Mesendoderm (in vitro differentiated cells): ENCODE data around the gene CACNA1C.

Experiments used
- DNase-seq: peaks from one replicate; pipeline ENCODE4 v3.0.0; 2013
- H2AK5ac ChIP-seq: 2 replicates; pipeline ENCODE4 v1.6.1; 2013; ENCODE audit warnings: low read length, inconsistent platforms
- H2BK120ac ChIP-seq: 2 replicates; pipeline ENCODE4 v1.6.1; 2013; ENCODE audit warnings: low read depth, mild to moderate bottlenecking, low read length, moderate library complexity, mixed read lengths
- H2BK15ac ChIP-seq: replicated peaks from 2 replicates; pipeline ENCODE4 v1.6.1; 2013; ENCODE audit warnings: low read depth, mild to moderate bottlenecking, moderate library complexity
- H2BK5ac ChIP-seq: 2 replicates; pipeline ENCODE4 v1.6.1; 2013; ENCODE audit warnings: low read length, inconsistent platforms
- H3K18ac ChIP-seq: 2 replicates; pipeline ENCODE4 v1.6.1; 2013; ENCODE audit warnings: mild to moderate bottlenecking, low read length, mixed read lengths
- H3K23ac ChIP-seq: one replicate; pipeline ENCODE4 v1.6.1; 2013; ENCODE audit warnings: low read length
- H3K27ac ChIP-seq: 2 replicates; pipeline ENCODE4 v1.5.1; 2013; ENCODE audit warnings: low read depth, mild to moderate bottlenecking, inconsistent platforms, low read length, moderate library complexity
- H3K27me3 ChIP-seq: 2 replicates; pipeline ENCODE4 v1.6.1; 2013; ENCODE audit warnings: low read length, control low read depth, mild to moderate bottlenecking, inconsistent platforms; ENCODE audit not compliant: insufficient read depth, poor library complexity
- H3K36me3 ChIP-seq: 2 replicates; pipeline ENCODE4 v1.6.1; 2013; ENCODE audit warnings: low read length, inconsistent platforms; ENCODE audit not compliant: control insufficient read depth, insufficient read depth
- H3K4ac ChIP-seq: one replicate; pipeline ENCODE4 v1.6.1; 2013; ENCODE audit warnings: low read depth, mild to moderate bottlenecking, low read length, moderate library complexity
- H3K4me1 ChIP-seq: 2 replicates; pipeline ENCODE4 v1.6.1; 2013; ENCODE audit warnings: low read depth, low read length, inconsistent platforms; ENCODE audit not compliant: control insufficient read depth
- H3K4me2 ChIP-seq: 2 replicates; pipeline ENCODE4 v1.6.1; 2013; ENCODE audit warnings: low read length
- H3K4me3 ChIP-seq: 2 replicates; pipeline ENCODE4 v1.5.1; 2013; ENCODE audit warnings: mild to moderate bottlenecking, low read length
- H3K56ac ChIP-seq: one replicate; pipeline ENCODE4 v1.6.1; 2013; ENCODE audit warnings: low read length
- H3K79me1 ChIP-seq: 2 replicates; pipeline ENCODE4 v1.6.1; 2013; ENCODE audit warnings: low read length, inconsistent platforms
- H3K79me2 ChIP-seq: 2 replicates; pipeline ENCODE4 v1.6.1; 2013; ENCODE audit warnings: mild to moderate bottlenecking, low read length; ENCODE audit not compliant: control insufficient read depth, insufficient read depth
- H3K9ac ChIP-seq: 2 replicates; pipeline ENCODE4 v1.6.1; 2013; ENCODE audit warnings: low read length, inconsistent platforms
- H4K5ac ChIP-seq: one replicate; pipeline ENCODE4 v1.6.1; 2013; ENCODE audit warnings: low read length
- H4K8ac ChIP-seq: one replicate; pipeline ENCODE4 v1.6.1; 2013; ENCODE audit warnings: low read depth, mild to moderate bottlenecking, control low read depth, low read length, moderate library complexity
- WGBS: extraction: QIAGEN DNeasy Blood & Tissue Kit; methylation state at CpG from one replicate; pipeline ENCODE4 v1.1.7; 2013; ENCODE audit warnings: low lambda C conversion rate, missing lambda C conversion rate; ENCODE audit not compliant: insufficient coverage; ENCODE audit errors: extremely low coverage; 5-methylcytosine and 5-hydroxymethylcytosine counted together

The CACNA1C gene

GRCh38 chr12:2288001-2288400, 235.2 kb downstream of the CACNA1C start:
- H2AK5ac ChIP-seq, result no peak overlapping the region

GRCh38 chr12:2288471-2288870, 235.7 kb downstream of the CACNA1C start:
- no peak overlapping the region for H3K9ac ChIP-seq
- H3K18ac ChIP-seq, result no peak overlapping the region
- no peaks in the 10 kb centered on the region for H3K36me3 ChIP-seq
- WGBS, result no CpG with 5 or more reads among the region's 4 CpGs
- H4K5ac ChIP-seq, result no peak overlapping the region
- peaks cover 8% of the 10 kb centered on the region for H3K4me1 ChIP-seq
- no peaks in the 10 kb centered on the region for H3K79me2 ChIP-seq
- no peak overlapping the region for H3K27ac ChIP-seq
- H3K79me1 ChIP-seq, result no peaks in the 10 kb centered on the region
- no peak overlapping the region for H3K4ac ChIP-seq
- H4K8ac ChIP-seq, result no peak overlapping the region
- no peak overlapping the region for H3K23ac ChIP-seq
- H3K4me3 ChIP-seq, result no peak overlapping the region
- DNase-seq, result no peak
- no peak overlapping the region for H3K56ac ChIP-seq
- no peaks in the 10 kb centered on the region for H3K27me3 ChIP-seq
- no peak overlapping the region for H3K4me2 ChIP-seq
- no peak overlapping the region for H2BK15ac ChIP-seq
- H2BK120ac ChIP-seq, result no peak overlapping the region
- H2AK5ac ChIP-seq, result no peak overlapping the region
- H2BK5ac ChIP-seq, result no peak overlapping the region

More at GRCh38 chr12:2288001-2288400, 235.2 kb downstream of the CACNA1C start:
- no peak overlapping the region for H3K27ac ChIP-seq
- no peak overlapping the region for H3K23ac ChIP-seq
- no peak overlapping the region for H3K4ac ChIP-seq
- DNase-seq, result peak; percentile 19
- no peak overlapping the region for H3K56ac ChIP-seq
- no peaks in the 10 kb centered on the region for H3K36me3 ChIP-seq
- H4K5ac ChIP-seq, result no peak overlapping the region
- H2BK15ac ChIP-seq, result no peak overlapping the region
- no peaks in the 10 kb centered on the region for H3K79me1 ChIP-seq
- H3K79me2 ChIP-seq, result no peaks in the 10 kb centered on the region
- H2BK5ac ChIP-seq, result no peak overlapping the region
- H4K8ac ChIP-seq, result no peak overlapping the region
- no peak overlapping the region for H3K4me3 ChIP-seq
- H2BK120ac ChIP-seq, result no peak overlapping the region
- no peak overlapping the region for H3K9ac ChIP-seq
- H3K18ac ChIP-seq, result no peak overlapping the region
- H3K4me1 ChIP-seq, result peaks cover 8% of the 10 kb centered on the region
- no peaks in the 10 kb centered on the region for H3K27me3 ChIP-seq
- H3K4me2 ChIP-seq, result no peak overlapping the region
- no CpG with 5 or more reads among the region's 2 CpGs for WGBS

- H2BK15ac ChIP-seq, result no peak overlapping the region
- H3K18ac ChIP-seq, result no peak overlapping the region
- H2BK120ac ChIP-seq, result no peak overlapping the region
- no peak overlapping the region for H4K5ac ChIP-seq
- H4K8ac ChIP-seq, result no peak overlapping the region
- H3K4me2 ChIP-seq, result no peak overlapping the region
- no peaks in the 10 kb centered on the region for H3K79me2 ChIP-seq
- no peak overlapping the region for H2AK5ac ChIP-seq
- H3K4ac ChIP-seq, result no peak overlapping the region
- H3K23ac ChIP-seq, result no peak overlapping the region
- H3K36me3 ChIP-seq, result no peaks in the 10 kb centered on the region
- no CpG with 5 or more reads among the region's 5 CpGs for WGBS
- peak; percentile 51 for DNase-seq
- H3K27me3 ChIP-seq, result no peaks in the 10 kb centered on the region
- H3K4me3 ChIP-seq, result no peak overlapping the region
- H3K4me1 ChIP-seq, result peaks cover 8% of the 10 kb centered on the region
- H3K9ac ChIP-seq, result no peak overlapping the region
- H3K27ac ChIP-seq, result no peak overlapping the region
- no peak overlapping the region for H3K56ac ChIP-seq
- H2BK5ac ChIP-seq, result no peak overlapping the region
- no peaks in the 10 kb centered on the region for H3K79me1 ChIP-seq
These were observed 236.1 kb downstream of the CACNA1C start for GRCh38 chr12:2288875-2289274.

- Histone ChIP-seq H2AK5ac (no peak overlapping the region), H2BK5ac (no peak overlapping the region), H3K4ac (no peak overlapping the region), H3K27me3 (no peaks in the 10 kb centered on the region), H3K27ac (no peak overlapping the region), H3K36me3 (no peaks in the 10 kb centered on the region), H4K8ac (no peak overlapping the region), H2BK120ac (no peak overlapping the region), H3K79me2 (no peaks in the 10 kb centered on the region), H4K5ac (no peak overlapping the region), H3K56ac (no peak overlapping the region), H3K79me1 (no peaks in the 10 kb centered on the region), H3K9ac (no peak overlapping the region), H3K18ac (no peak overlapping the region), H3K4me1 (peaks cover 8% of the 10 kb centered on the region), H3K4me3 (no peak overlapping the region), H2BK15ac (no peak overlapping the region), H3K4me2 (no peak overlapping the region), H3K23ac (no peak overlapping the region)
- DNase-seq, result no peak
- WGBS, result no CpG with 5 or more reads among the region's 10 CpGs
These were observed 236.7 kb downstream of the CACNA1C start for GRCh38 chr12:2289525-2289924.

GRCh38 chr12:2290091-2290490, 237.3 kb downstream of the CACNA1C start:
- Histone ChIP-seq H3K27ac (no peak overlapping the region), H3K18ac (no peak overlapping the region), H3K9ac (no peak overlapping the region), H4K5ac (no peak overlapping the region), H3K27me3 (no peaks in the 10 kb centered on the region), H2AK5ac (no peak overlapping the region), H2BK5ac (no peak overlapping the region), H4K8ac (no peak overlapping the region), H2BK120ac (no peak overlapping the region), H3K36me3 (no peaks in the 10 kb centered on the region), H3K79me1 (no peaks in the 10 kb centered on the region), H3K4me2 (no peak overlapping the region), H3K79me2 (no peaks in the 10 kb centered on the region), H2BK15ac (no peak overlapping the region), H3K4me1 (peaks cover 7% of the 10 kb centered on the region), H3K4ac (no peak overlapping the region), H3K4me3 (no peak overlapping the region), H3K23ac (no peak overlapping the region), H3K56ac (no peak overlapping the region)
- DNase-seq, result no peak
- no CpG with 5 or more reads among the region's 4 CpGs for WGBS

- no peak for DNase-seq
- Histone ChIP-seq H3K23ac (no peak overlapping the region), H3K4me3 (no peak overlapping the region), H3K27ac (no peak overlapping the region), H3K79me2 (no peaks in the 10 kb centered on the region), H3K56ac (no peak overlapping the region), H3K36me3 (no peaks in the 10 kb centered on the region), H3K4ac (no peak overlapping the region), H3K79me1 (no peaks in the 10 kb centered on the region), H3K18ac (no peak overlapping the region), H2AK5ac (no peak overlapping the region), H2BK5ac (no peak overlapping the region), H2BK15ac (peak overlapping the region; percentile 8), H3K9ac (no peak overlapping the region), H2BK120ac (no peak overlapping the region), H3K4me1 (peaks cover 7% of the 10 kb centered on the region), H4K5ac (no peak overlapping the region), H3K4me2 (no peak overlapping the region), H4K8ac (no peak overlapping the region), H3K27me3 (no peaks in the 10 kb centered on the region)
- WGBS, result no CpG with 5 or more reads among the region's 6 CpGs
These were observed 237.8 kb downstream of the CACNA1C start for GRCh38 chr12:2290516-2291065.
